Hematopoietic multipotent progenitor cell (in vitro differentiated cells): ENCODE measurements around the gene CISD3. TPM values are rescaled to one million over a fixed set of nuclear protein-coding genes. Genes with fewer than 3 reads are reported as not detected.
"Not testable (repeated sequence)": the region's sequence is repeated elsewhere in the genome, so short reads cannot be mapped to it uniquely, and the experiment has no call there.

Experiments
- DNase-seq, 3 donors: peaks; one replicate each; pipeline ENCODE4 v3.0.0-alpha.2; 2011 to 2015; ENCODE audit warnings: low read depth in 2 of 3, low spot score in 2 of 3
- total RNA-seq: library from RNA; depleted of rRNA; stranded (reverse); fragments of >200 nt; gene quantifications from one replicate; pipeline ENCODE4 v1.2.3, GENCODE V29; 2012

CISD3 gene
- total RNA-seq, 1 donor: 2.4 TPM

GRCh38 chr17:38726145-38726544 lies 4.0 kb upstream of the CISD3 start:
- DNase-seq: not testable (repeated sequence)

GRCh38 chr17:38727736-38728135 lies 2.4 kb upstream of the CISD3 start:
- DNase-seq: no peak

DNA sequence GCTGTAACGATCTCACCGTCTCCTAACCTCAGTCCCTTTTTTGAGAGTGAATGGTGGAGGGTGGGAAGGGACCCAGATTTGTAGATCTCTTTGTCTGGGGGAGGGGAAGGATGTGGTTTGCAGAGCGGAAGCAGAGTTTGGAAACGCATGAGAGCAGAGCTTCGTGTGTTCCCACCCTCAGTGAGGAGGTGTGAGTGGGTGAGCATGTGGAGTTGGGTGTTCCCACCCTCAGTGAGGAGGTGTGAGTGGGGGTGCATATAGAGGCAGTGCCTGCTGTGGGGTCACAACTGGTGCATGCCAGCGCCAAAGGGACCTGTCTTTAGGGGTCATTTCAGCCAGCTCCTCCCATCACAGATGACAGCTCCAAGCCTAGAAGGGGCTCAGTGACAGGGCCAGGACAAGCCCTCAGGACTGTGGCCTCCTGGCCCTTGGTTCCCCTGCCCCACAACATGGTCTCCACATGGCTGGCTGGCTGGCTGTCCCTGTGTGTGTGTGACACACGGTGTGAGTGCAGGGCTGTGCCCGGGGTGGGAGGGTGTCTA lies 1.8 kb upstream of the CISD3 start:
- DNase-seq: peak in 1 of 3 donors; percentile 56

GRCh38 chr17:38729368-38729885 lies 714 bp upstream of the CISD3 start:
- DNase-seq: no peak

GRCh38 chr17:38730526-38731379 lies 612 bp downstream of the CISD3 start:
- DNase-seq: no peak

- no peak for DNase-seq
Observed at GRCh38 chr17:38731526-38732294, 1.6 kb downstream of the CISD3 start.

DNA sequence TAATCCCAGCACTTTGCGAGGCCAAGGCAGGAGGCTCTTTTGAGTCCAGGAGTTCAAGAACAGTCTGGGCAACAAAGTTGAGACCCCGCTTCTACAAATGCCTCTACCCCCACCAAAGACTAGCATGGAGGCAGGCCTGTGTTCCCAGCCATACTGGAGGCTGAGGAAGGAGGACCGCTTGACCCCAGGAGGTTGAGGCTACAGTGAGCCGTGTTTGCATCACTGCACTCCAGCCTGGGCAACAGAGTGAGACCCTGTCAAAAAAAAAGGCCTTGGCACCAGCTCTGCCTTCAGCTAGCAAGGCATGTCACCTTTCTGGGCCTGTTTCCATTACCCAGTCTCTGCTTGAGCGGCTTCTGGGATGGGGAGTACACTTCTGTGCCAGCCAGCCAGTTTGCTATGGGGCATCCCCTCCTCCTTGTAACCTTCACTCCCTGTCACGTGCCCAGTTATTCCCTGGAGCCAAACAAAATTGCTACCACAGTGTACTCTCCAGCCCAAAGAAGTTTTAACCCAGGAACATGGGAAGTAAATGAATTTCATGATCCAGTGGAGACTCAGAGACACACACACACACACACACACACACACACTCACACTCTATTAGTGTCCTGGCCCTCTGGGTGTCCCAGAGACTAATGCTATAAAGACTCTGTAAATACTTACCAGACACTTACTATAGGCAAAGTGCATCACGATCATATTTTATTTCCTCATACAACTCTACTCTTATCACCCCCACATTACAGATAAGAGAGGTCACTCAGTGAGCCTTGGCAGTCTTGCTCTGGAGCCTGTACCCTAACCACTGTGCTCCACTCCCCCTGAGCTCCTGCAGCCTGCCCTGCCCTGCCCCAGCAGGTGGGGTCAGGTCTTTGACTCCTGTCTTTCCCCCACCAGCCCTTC lies 2.5 kb downstream of the CISD3 start:
- DNase-seq: no peak

- DNase-seq: no peak
Observed at GRCh38 chr17:38733282-38733981, 3.3 kb downstream of the CISD3 start.

DNA sequence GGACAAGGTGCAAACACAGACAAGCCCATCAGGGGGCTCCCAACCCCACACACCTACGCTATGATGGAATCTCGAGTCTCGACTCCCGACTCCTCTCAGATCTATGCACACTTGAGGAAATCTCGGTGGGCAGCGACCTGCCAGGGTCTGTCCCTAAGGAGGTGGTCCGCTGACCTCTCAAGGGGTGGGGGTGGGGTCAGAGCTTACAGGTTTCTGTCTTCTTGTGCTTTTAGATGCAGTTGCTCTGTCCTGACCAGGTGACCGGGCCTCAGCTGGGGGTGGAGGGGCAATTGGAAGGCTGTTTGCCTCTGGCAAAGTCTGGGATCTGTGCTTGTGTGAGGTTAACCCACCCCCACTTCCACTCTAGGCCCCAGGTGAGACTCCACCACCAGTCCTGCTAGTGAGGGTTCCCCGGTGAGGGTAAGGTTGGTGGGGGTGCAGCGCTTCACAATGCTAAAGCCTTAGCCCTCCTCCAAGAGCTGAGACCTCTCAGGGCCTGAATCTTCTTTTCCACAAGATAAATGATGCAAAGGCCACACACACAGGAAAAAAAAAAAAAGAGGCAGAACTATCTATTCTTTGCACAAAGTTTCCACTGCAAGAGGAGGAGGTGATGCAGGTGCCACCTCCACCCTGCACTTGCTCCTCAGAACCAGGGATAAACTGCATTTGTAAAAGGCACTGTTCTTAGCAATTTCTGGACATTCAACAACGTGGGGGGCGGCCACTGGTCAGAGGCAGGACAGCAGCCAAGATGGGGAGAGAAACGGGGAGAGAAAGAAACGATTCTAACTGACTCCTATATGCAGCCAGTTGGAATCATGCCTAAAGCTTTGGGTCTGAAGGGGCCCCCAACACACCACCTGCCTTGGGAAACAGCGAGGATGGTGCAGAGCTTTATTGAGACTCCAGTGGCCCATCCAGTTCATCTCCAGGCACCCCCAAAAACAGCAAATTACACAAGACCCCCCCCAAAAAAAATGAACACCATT lies 4.1 kb downstream of the CISD3 start:
- no peak for DNase-seq

DNA sequence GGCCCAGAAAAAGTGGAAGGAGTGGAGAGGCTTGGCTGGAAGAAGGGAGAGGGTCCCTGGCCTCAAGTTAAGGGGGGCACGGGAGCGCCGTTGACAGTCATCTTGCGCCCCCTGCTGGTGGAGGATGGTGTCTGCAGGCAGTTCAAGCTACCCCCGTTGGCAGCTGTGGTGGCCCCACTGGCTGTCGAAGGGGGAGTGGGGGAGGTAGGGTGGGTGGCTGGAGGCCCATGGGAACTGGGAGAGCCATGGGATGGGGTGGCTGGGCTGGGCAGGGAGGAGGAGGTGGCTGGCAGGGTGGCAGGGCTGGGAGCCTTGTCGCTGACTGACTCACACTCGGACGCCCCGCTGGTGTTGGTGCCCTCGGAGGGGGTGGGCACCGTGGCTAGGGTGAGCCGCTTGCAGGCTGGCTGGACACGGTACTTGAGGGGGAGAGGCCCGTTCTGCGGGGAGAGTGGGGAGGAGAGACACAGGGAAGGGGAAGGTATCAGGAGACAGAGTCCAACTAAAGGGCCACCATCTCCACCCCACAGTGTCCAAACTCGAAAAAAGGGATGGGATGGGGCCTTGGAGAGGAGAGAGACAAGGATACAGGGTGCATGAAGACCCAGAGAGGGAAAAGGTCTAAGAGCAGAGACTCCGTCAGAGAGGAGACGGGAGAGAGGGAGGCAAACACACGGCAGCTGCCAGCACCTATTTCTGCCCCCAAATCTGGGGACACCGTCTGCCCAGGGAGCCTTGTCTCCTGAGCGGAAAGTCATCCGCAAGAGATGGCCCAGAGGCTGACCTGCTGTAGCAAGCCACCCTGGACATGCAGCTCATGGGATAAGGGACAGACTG lies 5.2 kb downstream of the CISD3 start:
- DNase-seq: peak in 2 of 3 donors; percentile 54 to 72

DNA sequence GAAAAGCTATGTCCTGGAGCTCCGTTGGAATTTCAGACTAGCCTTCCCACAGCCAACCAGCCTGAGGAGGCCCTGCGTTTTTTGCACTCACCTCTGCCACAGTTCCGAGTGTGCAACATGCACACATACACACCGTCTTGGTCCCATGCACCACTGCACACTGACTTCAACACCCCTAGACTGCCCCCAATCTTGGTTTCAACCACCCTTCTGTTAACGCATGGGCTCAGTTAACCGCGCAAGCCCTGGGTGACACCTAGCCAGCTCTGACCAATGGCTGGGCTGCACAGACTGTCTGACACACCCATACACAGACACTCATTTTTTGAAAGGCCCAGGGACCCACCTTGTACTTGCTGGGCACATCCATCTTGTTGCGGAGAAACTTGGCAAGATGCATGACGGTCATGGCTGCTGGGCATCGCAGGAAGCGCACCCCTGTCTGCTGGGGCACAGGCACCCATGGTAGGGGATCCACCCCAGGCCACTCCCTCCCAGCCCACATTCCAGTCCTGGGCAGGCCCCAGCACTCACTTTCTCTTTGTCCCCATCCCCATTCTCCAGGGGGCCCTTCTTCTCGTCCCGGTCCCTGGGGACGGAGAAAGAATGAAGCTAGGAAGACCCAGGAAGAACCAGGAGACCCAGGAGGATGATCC lies 8.0 kb downstream of the CISD3 start:
- no peak for DNase-seq

DNA sequence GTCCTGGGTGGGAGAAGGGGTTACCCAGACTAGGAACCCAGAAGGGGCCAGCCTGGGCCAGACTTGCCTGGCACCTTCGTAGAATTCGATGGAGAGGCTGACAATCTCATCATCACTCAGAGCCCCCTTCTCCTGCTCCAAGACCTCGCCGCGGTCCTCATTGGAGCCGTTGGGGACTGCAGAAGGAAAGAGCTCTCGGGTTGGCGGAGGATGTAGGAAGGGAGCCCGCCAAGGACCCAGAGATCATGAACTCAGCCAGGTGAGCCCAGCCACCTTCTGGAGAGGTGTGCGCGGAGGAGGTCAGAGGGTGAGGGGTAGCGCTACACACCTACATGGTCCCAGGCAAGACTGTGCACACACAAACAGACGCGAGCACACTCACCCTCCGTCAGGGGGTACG lies 8.5 kb downstream of the CISD3 start:
- DNase-seq: no peak

GRCh38 chr17:38739305-38739704 lies 9.2 kb downstream of the CISD3 start:
- DNase-seq: no peak

GRCh38 chr17:38740044-38740443 lies 9.9 kb downstream of the CISD3 start:
- no peak for DNase-seq

- no peak for DNase-seq
Observed at GRCh38 chr17:38740806-38741205, 10.7 kb downstream of the CISD3 start.

DNA sequence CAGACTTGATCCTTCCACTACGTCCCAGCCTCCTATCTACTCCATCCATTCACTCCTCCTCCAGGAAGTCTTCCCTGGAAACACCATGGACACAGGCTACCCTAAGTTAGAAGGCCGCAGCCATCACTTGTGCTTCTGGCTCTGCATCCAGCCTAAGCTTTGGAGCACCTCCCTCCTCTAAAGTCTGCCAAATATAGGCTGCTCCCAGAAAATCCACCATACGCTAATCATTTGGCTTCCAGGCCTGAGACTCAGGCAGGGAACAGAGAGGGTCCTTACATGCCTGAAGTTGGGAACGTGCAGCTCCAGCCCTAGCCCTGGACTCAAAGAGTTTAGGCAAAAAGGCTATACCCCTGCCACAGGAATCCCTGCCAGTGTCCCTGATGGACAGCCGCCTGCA lies 11.3 kb downstream of the CISD3 start:
- DNase-seq: no peak

- no peak for DNase-seq
Observed at GRCh38 chr17:38741921-38742410, 11.8 kb downstream of the CISD3 start.
